ENCODE data around the gene LHFPL2.

GRCh38 chr5:78638423-78638822 lies 10.1 kb downstream of the LHFPL2 start:
- no peak for TF ChIP-seq POLR2A (IDR thresholded peaks at IDR 0.05)
- no peak for TF ChIP-seq CTCF (IDR thresholded peaks at IDR 0.05)

All from testis (tissue), 2 donors.